Measurements from ENCODE around the gene HLA-DMB.
"Not testable (repeated sequence)": the region's sequence is repeated elsewhere in the genome, so short reads cannot be mapped to it uniquely, and the experiment has no call there.

HLA-DMB gene

DNA sequence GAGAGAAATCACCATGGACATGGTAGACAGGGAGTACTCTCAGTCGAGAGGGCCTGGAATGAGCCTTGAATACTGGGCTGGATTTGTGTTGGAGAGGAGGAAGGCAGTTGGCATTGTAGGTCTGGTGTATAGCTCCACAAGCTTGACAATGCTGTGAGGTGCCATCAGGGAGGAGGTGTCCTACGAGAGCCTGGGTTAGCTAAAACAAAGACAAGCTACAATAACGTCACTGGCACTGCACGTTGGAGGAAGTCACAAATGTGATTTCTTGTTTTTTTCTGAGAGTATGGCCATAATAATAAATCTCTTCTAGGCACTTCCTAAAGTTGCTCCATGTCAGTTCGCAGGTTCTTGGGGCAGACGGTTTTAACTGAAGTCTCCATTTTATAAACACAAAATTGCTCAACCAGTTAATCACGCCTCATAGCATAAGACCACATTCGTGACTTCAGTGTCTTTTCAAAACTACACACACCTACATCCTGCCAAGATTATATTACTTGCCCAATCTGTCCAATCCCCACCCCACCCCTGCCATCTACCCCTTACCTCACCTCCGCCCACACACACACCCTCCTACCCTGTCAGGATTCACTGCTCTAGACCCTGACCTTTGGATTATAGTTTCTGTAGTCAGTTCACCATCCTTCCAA, 4.4 kb upstream of the HLA-DMB start:
- Histone ChIP-seq H3K27ac (ENCODE audit: low read depth, low read length) (peak overlapping the region; percentile 100), H3K36me3 (ENCODE audit: control insufficient read depth, low read length) (peaks cover 48% of the 10 kb centered on the region), H3K4me3 (ENCODE audit: low read length) (peak overlapping the region; percentile 90), H3K79me2 (ENCODE audit: control insufficient read depth, low read length) (peaks cover 47% of the 10 kb centered on the region), H3F3A (ENCODE audit: control insufficient read depth, insufficient read depth) (peaks cover 68% of the 10 kb centered on the region), H3K9me2 (replicated peaks; ENCODE audit: control insufficient read depth, low read length) (no peaks in the 10 kb centered on the region), H3K9me3 (ENCODE audit: control insufficient read depth, insufficient read depth, low read length) (peaks cover 8% of the 10 kb centered on the region; the same call in 1 of the 2 replicates), H3K4me1 (ENCODE audit: control insufficient read depth, low read length) (peaks cover 91% of the 10 kb centered on the region), H3K4me2 (ENCODE audit: low read length) (peak overlapping the region; percentile 90), H4K20me1 (ENCODE audit: control insufficient read depth, insufficient read depth, low read depth, low read length) (no peaks in the 10 kb centered on the region), H3K27me3 (ENCODE audit: control insufficient read depth, low read length) (no peaks in the 10 kb centered on the region)
- TF ChIP-seq EZH2phosphoT487 (IDR thresholded peaks at IDR 0.05; ENCODE audit: borderline replicate concordance, low read length) (no peak), CTCF (IDR thresholded peaks at IDR 0.05; ENCODE audit: low read depth, low read length, poor library complexity, severe bottlenecking) (no peak)

GRCh38 chr6:32943864-32944649, 3.2 kb upstream of the HLA-DMB start:
- peaks cover 68% of the 10 kb centered on the region for H3F3A ChIP-seq (ENCODE audit: control insufficient read depth, insufficient read depth)
- H3K79me2 ChIP-seq (ENCODE audit: control insufficient read depth, low read length) = peaks cover 47% of the 10 kb centered on the region
- H3K27me3 ChIP-seq (ENCODE audit: control insufficient read depth, low read length) = no peaks in the 10 kb centered on the region
- H3K9me2 ChIP-seq (replicated peaks; ENCODE audit: control insufficient read depth, low read length) = no peaks in the 10 kb centered on the region
- peak overlapping the region; percentile 90 for H3K4me3 ChIP-seq (ENCODE audit: low read length)
- H3K9me3 ChIP-seq (ENCODE audit: control insufficient read depth, insufficient read depth, low read length) = peaks cover 8% of the 10 kb centered on the region; the same call in 1 of the 2 replicates
- no peak for TF ChIP-seq EZH2phosphoT487 (IDR thresholded peaks at IDR 0.05; ENCODE audit: borderline replicate concordance, low read length)
- no peak for TF ChIP-seq CTCF (IDR thresholded peaks at IDR 0.05; ENCODE audit: low read depth, low read length, poor library complexity, severe bottlenecking)
- peak overlapping the region; percentile 100 for H3K27ac ChIP-seq (ENCODE audit: low read depth, low read length)
- H3K4me1 ChIP-seq (ENCODE audit: control insufficient read depth, low read length) = peaks cover 87% of the 10 kb centered on the region
- H4K20me1 ChIP-seq (ENCODE audit: control insufficient read depth, insufficient read depth, low read depth, low read length) = no peaks in the 10 kb centered on the region
- H3K4me2 ChIP-seq (ENCODE audit: low read length) = peak overlapping the region; percentile 90
- H3K36me3 ChIP-seq (ENCODE audit: control insufficient read depth, low read length) = peaks cover 47% of the 10 kb centered on the region

- H3K9me3 ChIP-seq (ENCODE audit: control insufficient read depth, insufficient read depth, low read length); H3K9me2 ChIP-seq (replicated peaks; ENCODE audit: control insufficient read depth, low read length); H3K27me3 ChIP-seq (ENCODE audit: control insufficient read depth, low read length); H4K20me1 ChIP-seq (ENCODE audit: control insufficient read depth, insufficient read depth, low read depth, low read length): not testable (repeated sequence)
- Histone ChIP-seq H3K4me2 (ENCODE audit: low read length) (peak overlapping the region; percentile 90), H3K27ac (ENCODE audit: low read depth, low read length) (peak overlapping the region; percentile 100), H3K79me2 (ENCODE audit: control insufficient read depth, low read length) (peaks cover 52% of the 10 kb centered on the region), H3K4me3 (ENCODE audit: low read length) (peak overlapping the region; percentile 90), H3K36me3 (ENCODE audit: control insufficient read depth, low read length) (peaks cover 51% of the 10 kb centered on the region), H3F3A (ENCODE audit: control insufficient read depth, insufficient read depth) (peaks cover 60% of the 10 kb centered on the region), H3K4me1 (ENCODE audit: control insufficient read depth, low read length) (peaks cover 87% of the 10 kb centered on the region)
Observed at GRCh38 chr6:32942555-32943123, 1.8 kb upstream of the HLA-DMB start.

All from DOHH2 (cell line).